K562 (cell line): ENCODE measurements around the gene NTNG1. TPM values are rescaled to one million over a fixed set of nuclear protein-coding genes. Genes with fewer than 3 reads are reported as not detected.

Experiments used
- ATAC-seq: fragments of 200-7000 bp; cut with Tn5 transposase; 3 replicates; pipeline ENCODE4 v1.9.1; 2020; ENCODE audit warnings: moderate library complexity
- BruUV-seq: library from RNA; stranded (reverse); fragments of 400-500 nt; replicated peaks from 2 replicates; lab custom pipeline; 2021; lab: Mats Ljungman, UMichigan
- CTCF ChIA-PET: fragments of 300-600 bp; formaldehyde crosslinking; extraction: SDS; loops from one replicate; lab custom pipeline; 2021; ENCODE audit warnings: low intra/inter-chr PET ratio; lab: Yijun Ruan, JAX
- POLR2A ChIA-PET: fragments of 300-600, 350-650 bp; sonication (Branson Sonifier 250); formaldehyde crosslinking; extraction: SDS; loops from one replicate; lab custom pipeline; 2021; ENCODE audit warnings: antibody characterized with exemption, inconsistent platforms; lab: Yijun Ruan, JAX
- DNase-seq, 4 experiments: peaks; one replicate each; pipeline versions ENCODE4 v3.0.0 to v3.0.0-alpha.2; 2011 to 2018; ENCODE audit warnings: low spot score in 3 of 4, mixed read lengths in 3 of 4; ENCODE audit errors: extremely low read depth in 1 of 4
- FAIRE-seq: peaks from 2 replicates; lab custom pipeline; 2011; peaks lifted over from hg19 to GRCh38; lab: Jason Lieb, UNC
- H2AFZ ChIP-seq: 2 replicates; pipeline ENCODE4 v1.6.0; 2011; ENCODE audit warnings: low read depth, low read length, control low read depth, inconsistent platforms
- H3K27ac ChIP-seq: fragments of 200-600 bp; 3 replicates; pipeline ENCODE4 v1.8.0; 2011; ENCODE audit warnings: low read depth, mild to moderate bottlenecking, control low read depth, inconsistent platforms, low read length, moderate library complexity, mixed read lengths; ENCODE audit errors: extremely low read depth
- H3K27me3 ChIP-seq, 2 experiments: fragments of 300-600 bp in 1 of 2; 2 replicates in 1 of 2; 3 replicates in 1 of 2; pipeline versions ENCODE4 v1.6.0 to v1.8.0; 2011; ENCODE audit warnings: inconsistent platforms in 2 of 2, low read length in 2 of 2, mild to moderate bottlenecking in 1 of 2, mixed read lengths in 1 of 2, moderate library complexity in 1 of 2; ENCODE audit not compliant: control insufficient read depth in 2 of 2, insufficient read depth in 2 of 2
- H3K36me3 ChIP-seq: fragments of 300-600 bp; 3 replicates; pipeline ENCODE4 v1.8.0; 2011; ENCODE audit warnings: mild to moderate bottlenecking, low read length, inconsistent platforms; ENCODE audit not compliant: control insufficient read depth, insufficient read depth
- H3K4me1 ChIP-seq, 2 experiments: fragments of 200-600 bp in 1 of 2; replicated peaks in 1 of 2; 2 replicates in 1 of 2; 3 replicates in 1 of 2; pipeline versions ENCODE4 v1.5.1 to v1.8.0; 2011; ENCODE audit warnings: inconsistent platforms in 2 of 2, low read length in 2 of 2, mild to moderate bottlenecking in 1 of 2, mixed read lengths in 1 of 2, moderate library complexity in 1 of 2; ENCODE audit not compliant: control insufficient read depth in 2 of 2, insufficient read depth in 2 of 2
- H3K4me2 ChIP-seq: 2 replicates; pipeline ENCODE4 v1.6.1; 2011; ENCODE audit warnings: low read length, control low read depth, inconsistent platforms, mixed read lengths; ENCODE audit not compliant: insufficient read depth
- H3K4me3 ChIP-seq: fragments of 200-600 bp; sonication (generic), shearing (Covaris generic); 2 replicates; pipeline ENCODE4 v1.5.1; 2016; ENCODE audit warnings: control low read depth, inconsistent platforms
- H3K79me2 ChIP-seq: fragments of 200-600 bp; 3 replicates; pipeline ENCODE4 v1.8.0; 2011; ENCODE audit warnings: low read length, inconsistent platforms; ENCODE audit not compliant: control insufficient read depth, insufficient read depth
- H3K9ac ChIP-seq, 2 experiments: 2 replicates each; pipeline versions ENCODE4 v1.6.0 to v1.6.1; 2011; ENCODE audit warnings: low read depth in 2 of 2, low read length in 2 of 2, control low read depth in 1 of 2, inconsistent platforms in 1 of 2, mild to moderate bottlenecking in 1 of 2, mixed read lengths in 1 of 2; ENCODE audit not compliant: insufficient read depth in 1 of 2
- H3K9me1 ChIP-seq: one replicate; pipeline ENCODE4 v1.6.0; 2011; ENCODE audit warnings: inconsistent platforms, mild to moderate bottlenecking, low read length, moderate library complexity; ENCODE audit not compliant: control insufficient read depth, insufficient read depth
- H3K9me3 ChIP-seq: replicated peaks from 2 replicates; pipeline ENCODE4 v1.5.1; 2011; ENCODE audit warnings: low read depth, low read length, inconsistent platforms; ENCODE audit not compliant: control insufficient read depth, insufficient read depth
- H4K20me1 ChIP-seq: replicated peaks from 2 replicates; pipeline ENCODE4 v1.6.1; 2011; ENCODE audit warnings: low read length, inconsistent platforms, mixed read lengths; ENCODE audit not compliant: control insufficient read depth, insufficient read depth
- BMI1 ChIP-seq: fragments of 150-350 bp; IDR thresholded peaks from 2 replicates; pipeline ENCODE4 v1.6.1; 2014; ENCODE audit warnings: low read length
- MLX ChIP-seq, 2 experiments: fragments of 450-650 bp in 1 of 2; sonication (generic) in 1 of 2; formaldehyde crosslinking; conservative IDR thresholded peaks; 2 replicates each; pipeline versions ENCODE4 v1.4.0 to v1.8.1; 2020 to 2022; ENCODE audit warnings: mild to moderate bottlenecking in 1 of 2, missing genetic modification reagents in 1 of 2
- SMAD1 ChIP-seq: fragments of 150-350 bp; IDR thresholded peaks from 2 replicates; pipeline ENCODE4 v1.6.1; 2014; ENCODE audit warnings: low read length, low read depth; ENCODE audit not compliant: partially characterized antibody
- SMARCC2 ChIP-seq: fragments of 450-650 bp; IDR thresholded peaks from 2 replicates; pipeline ENCODE4 v1.6.1; 2017; ENCODE audit warnings: antibody characterized with exemption, moderate library complexity, mild to moderate bottlenecking, low read depth
- STAT5B ChIP-seq: fragments of 250-450 bp; sonication (Bioruptor Pico); IDR thresholded peaks from 2 replicates; pipeline ENCODE4 v1.8.0; 2021; ENCODE audit warnings: mild to moderate bottlenecking, inconsistent platforms
- TEAD4 ChIP-seq, 2 experiments: sonication (generic) in 1 of 2; formaldehyde crosslinking in 1 of 2; IDR thresholded peaks; 2 replicates each; pipeline versions ENCODE4 v1.6.1 to v1.8.0; 2012 to 2022; ENCODE audit warnings: borderline replicate concordance in 1 of 2, inconsistent platforms in 1 of 2, low read length in 1 of 2, mild to moderate bottlenecking in 1 of 2, missing genetic modification reagents in 1 of 2
- ZBTB34 ChIP-seq: fragments of 250-450 bp; sonication (Bioruptor Pico); IDR thresholded peaks from 2 replicates; pipeline ENCODE4 v1.8.0; 2021; ENCODE audit warnings: mild to moderate bottlenecking, moderate library complexity
- ZNF174 ChIP-seq: fragments of 250-450 bp; sonication (Bioruptor Pico); IDR thresholded peaks from 2 replicates; pipeline ENCODE4 v1.4.0; 2020; ENCODE audit warnings: mild to moderate bottlenecking
- ZNF316 ChIP-seq: fragments of 450-650 bp; IDR thresholded peaks from 2 replicates; pipeline ENCODE4 v1.6.1; 2016
- WGBS: fragments of 100-300 bp; shearing (Covaris generic); methylation state at CpG from one replicate; pipeline ENCODE4 v1.1.6; 2016; ENCODE audit warnings: low coverage, mixed read lengths; ENCODE audit not compliant: insufficient coverage; ENCODE audit errors: missing lambda C conversion rate; 5-methylcytosine and 5-hydroxymethylcytosine counted together
- in situ Hi-C: fragments of 300-500 bp; cut with MboI; formaldehyde crosslinking; loops from 4 replicates; pipeline ENCODE4 v1.15.0; 2018; ENCODE audit warnings: inconsistent platforms, mixed read lengths
- intact Hi-C: fragments of 100-400 bp; cut with micrococcal nuclease; formaldehyde crosslinking; loops from 2 replicates; pipeline ENCODE4 v1.14.2; 2022
- polyA plus RNA-seq, 8 experiments: library from polyadenylated mRNA; depleted of rRNA in 4 of 8; stranded (reverse) in 5 of 8; unstranded in 3 of 8; fragments of >200 nt; fragmentation: Nextera tagmentation in 2 of 8; fragmentation: Illumina TruSeq in 1 of 8; extraction: Ambion mirVana in 2 of 8; extraction: Trizol in 1 of 8; gene quantifications; 2 replicates each; pipeline versions ENCODE4 v1.2.1 to v1.2.3, GENCODE V29; 2011 to 2014; ENCODE audit warnings: inconsistent platforms in 1 of 8, missing spikeins in 1 of 8
- total RNA-seq, 7 experiments: library from RNA; depleted of rRNA in 6 of 7; stranded (reverse); fragments of >200 nt in 6 of 7; fragmentation: Illumina TruSeq in 2 of 7; extraction: Trizol in 2 of 7; gene quantifications; 2 replicates each; pipeline versions ENCODE4 v1.2.1 to v1.2.3, GENCODE V29; 2011 to 2021; ENCODE audit warnings: low replicate concordance in 1 of 7

The NTNG1 gene
- total and polyA plus RNA-seq, 9 of the 15 experiments (the other 6 are each of a cell fraction or from before 2014, with no cell fraction given): not detected

GRCh38 chr1:107153014-107153413 lies 12.2 kb downstream of the NTNG1 start (continued):
- no peak for TF ChIP-seq TEAD4 (IDR thresholded peaks at IDR 0.05; ENCODE audit: low read length)
- TF ChIP-seq TEAD4 (CRISPR knock-in tag; IDR thresholded peaks at IDR 0.05; ENCODE audit: borderline replicate concordance): no peak
- no peak for TF ChIP-seq SMAD1
- no peak for TF ChIP-seq STAT5B (CRISPR knock-in tag)
- no peak for TF ChIP-seq ZNF316
- TF ChIP-seq ZNF174: no peak

- in situ Hi-C loops: no loop called here
- Histone ChIP-seq H3K27me3 (no peaks in the 10 kb centered on the region), H3K27ac (no peak overlapping the region), H3K9me1 (no peaks in the 10 kb centered on the region), H4K20me1 (no peaks in the 10 kb centered on the region), H3K9ac (no peak overlapping the region), H3K9me3 (no peaks in the 10 kb centered on the region), H3K4me1 (no peaks in the 10 kb centered on the region), H3K36me3 (no peaks in the 10 kb centered on the region), H2AFZ (no peak overlapping the region), H3K4me3 (no peak overlapping the region), H3K4me2 (no peak overlapping the region), H3K79me2 (no peaks in the 10 kb centered on the region)
- FAIRE-seq (no peak), DNase-seq (no peak), ATAC-seq (no peak)
- 0% methylated on average over 5 of the region's 5 CpGs for WGBS
- TF ChIP-seq ZBTB34 (CRISPR knock-in tag): no peak
- TF ChIP-seq SMARCC2: no peak
- TF ChIP-seq BMI1: no peak
- no peak for TF ChIP-seq MLX (CRISPR knock-in tag; conservative IDR thresholded peaks at IDR 0.05)
- BruUV-seq: no TSS peak
- intact Hi-C loops: no loop called here
- CTCF ChIA-PET: no interaction called here
- POLR2A ChIA-PET: no interaction called here
Observed at GRCh38 chr1:107158496-107158895, 17.7 kb downstream of the NTNG1 start.
